IPS DF 6.9 (cell line): ENCODE measurements around the gene SDK1.

ENCODE experiments used
- DNase-seq: peaks from one replicate; pipeline ENCODE4 v3.0.0-alpha.2; 2013; ENCODE audit warnings: low read depth, low spot score
- H3K27ac ChIP-seq: one replicate; pipeline ENCODE4 v1.5.1; 2013; ENCODE audit warnings: low read length, control low read depth
- H3K27me3 ChIP-seq: 2 replicates; pipeline ENCODE4 v1.6.1; 2013; ENCODE audit warnings: mild to moderate bottlenecking, low read length; ENCODE audit not compliant: control insufficient read depth, insufficient read depth
- H3K36me3 ChIP-seq: 2 replicates; pipeline ENCODE4 v1.6.1; 2013; ENCODE audit warnings: low read length; ENCODE audit not compliant: control insufficient read depth, insufficient read depth
- H3K4me1 ChIP-seq: 2 replicates; pipeline ENCODE4 v1.6.1; 2013; ENCODE audit warnings: low read length; ENCODE audit not compliant: control insufficient read depth, insufficient read depth
- H3K4me3 ChIP-seq: 2 replicates; pipeline ENCODE4 v1.5.1; 2013; ENCODE audit warnings: mild to moderate bottlenecking, low read length
- H3K9me3 ChIP-seq: 2 replicates; pipeline ENCODE4 v1.6.1; 2013; ENCODE audit warnings: low read length, inconsistent platforms; ENCODE audit not compliant: control insufficient read depth, insufficient read depth
- WGBS: extraction: QIAGEN DNeasy Blood & Tissue Kit; methylation state at CpG from one replicate; pipeline ENCODE4 v1.1.7; 2013; ENCODE audit warnings: mixed read lengths, missing lambda C conversion rate; ENCODE audit not compliant: insufficient read length, insufficient coverage; 5-methylcytosine and 5-hydroxymethylcytosine counted together

Gene SDK1

DNA sequence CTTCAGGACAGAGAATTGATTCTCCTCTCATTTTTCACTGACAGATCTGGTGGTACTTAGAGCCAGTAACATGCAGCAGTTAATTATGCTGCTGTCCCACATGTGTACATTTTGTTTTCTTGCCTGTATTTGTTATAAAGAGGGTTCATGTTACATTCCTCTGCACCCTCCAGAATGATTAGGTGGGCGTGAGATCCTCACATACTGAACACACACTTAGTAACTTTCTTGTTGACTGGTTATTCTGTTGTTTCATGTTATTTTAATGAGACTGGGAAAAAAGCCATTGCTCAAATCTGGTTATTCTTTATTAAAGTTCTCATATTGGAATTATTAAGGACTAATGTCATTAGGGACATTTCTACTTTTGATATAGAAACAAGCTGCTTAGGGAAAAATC is 409.1 kb downstream of the SDK1 start:
- no peak for DNase-seq
- Histone ChIP-seq H3K27me3 (no peaks in the 10 kb centered on the region), H3K4me1 (no peaks in the 10 kb centered on the region), H3K4me3 (no peak overlapping the region), H3K36me3 (no peaks in the 10 kb centered on the region), H3K27ac (no peak overlapping the region), H3K9me3 (no peaks in the 10 kb centered on the region)
- WGBS: no CpG with 5 or more reads among the region's 1 CpG

- Histone ChIP-seq H3K27me3 (no peaks in the 10 kb centered on the region), H3K9me3 (no peaks in the 10 kb centered on the region), H3K4me1 (no peaks in the 10 kb centered on the region), H3K4me3 (no peak overlapping the region), H3K27ac (no peak overlapping the region), H3K36me3 (no peaks in the 10 kb centered on the region)
- DNase-seq: no peak
- WGBS: no CpG with 5 or more reads among the region's 5 CpGs
Measured at GRCh38 chr7:3710531-3710930, 409.5 kb downstream of the SDK1 start.

DNA sequence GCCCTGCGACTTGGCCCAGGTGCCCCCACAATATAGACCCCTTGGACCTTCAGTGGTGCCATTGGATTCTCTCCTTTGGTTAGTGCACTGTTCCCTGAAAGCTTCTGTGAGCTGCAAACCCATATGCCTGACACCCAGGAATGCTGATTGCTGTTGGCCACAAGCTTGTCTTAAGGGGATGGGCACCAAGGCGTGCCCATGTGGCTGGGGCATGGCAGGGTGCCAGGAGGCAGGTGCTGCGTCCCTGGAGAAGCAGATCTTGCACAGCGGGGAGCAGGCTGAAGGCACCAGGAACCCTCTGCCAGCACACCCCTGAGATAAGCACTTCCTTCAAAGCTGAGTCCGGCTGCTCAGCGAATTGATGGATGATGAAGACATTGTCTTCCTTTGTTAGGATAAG is 411.8 kb downstream of the SDK1 start:
- H3K4me1 ChIP-seq: no peaks in the 10 kb centered on the region
- WGBS: no CpG with 5 or more reads among the region's 6 CpGs
- H3K27me3 ChIP-seq: no peaks in the 10 kb centered on the region
- no peaks in the 10 kb centered on the region for H3K36me3 ChIP-seq
- DNase-seq: no peak
- H3K27ac ChIP-seq: no peak overlapping the region
- H3K4me3 ChIP-seq: no peak overlapping the region
- no peaks in the 10 kb centered on the region for H3K9me3 ChIP-seq

GRCh38 chr7:3721422-3721821 is 420.4 kb downstream of the SDK1 start:
- Histone ChIP-seq H3K27ac (no peak overlapping the region), H3K4me3 (no peak overlapping the region), H3K27me3 (no peaks in the 10 kb centered on the region), H3K36me3 (no peaks in the 10 kb centered on the region), H3K4me1 (peaks cover 5% of the 10 kb centered on the region; the same call in 1 of the 2 replicates), H3K9me3 (no peaks in the 10 kb centered on the region; the same call in 1 of the 2 replicates)
- WGBS: no CpG with 5 or more reads among the region's 3 CpGs
- no peak for DNase-seq

GRCh38 chr7:3722396-3722922 is 421.4 kb downstream of the SDK1 start:
- peaks cover 5% of the 10 kb centered on the region; the same call in 1 of the 2 replicates for H3K4me1 ChIP-seq
- H3K4me3 ChIP-seq: no peak overlapping the region
- no CpG with 5 or more reads among the region's 13 CpGs for WGBS
- no peaks in the 10 kb centered on the region; the same call in 1 of the 2 replicates for H3K9me3 ChIP-seq
- H3K36me3 ChIP-seq: no peaks in the 10 kb centered on the region
- H3K27ac ChIP-seq: no peak overlapping the region
- DNase-seq: peak; percentile 79
- no peaks in the 10 kb centered on the region for H3K27me3 ChIP-seq

DNA sequence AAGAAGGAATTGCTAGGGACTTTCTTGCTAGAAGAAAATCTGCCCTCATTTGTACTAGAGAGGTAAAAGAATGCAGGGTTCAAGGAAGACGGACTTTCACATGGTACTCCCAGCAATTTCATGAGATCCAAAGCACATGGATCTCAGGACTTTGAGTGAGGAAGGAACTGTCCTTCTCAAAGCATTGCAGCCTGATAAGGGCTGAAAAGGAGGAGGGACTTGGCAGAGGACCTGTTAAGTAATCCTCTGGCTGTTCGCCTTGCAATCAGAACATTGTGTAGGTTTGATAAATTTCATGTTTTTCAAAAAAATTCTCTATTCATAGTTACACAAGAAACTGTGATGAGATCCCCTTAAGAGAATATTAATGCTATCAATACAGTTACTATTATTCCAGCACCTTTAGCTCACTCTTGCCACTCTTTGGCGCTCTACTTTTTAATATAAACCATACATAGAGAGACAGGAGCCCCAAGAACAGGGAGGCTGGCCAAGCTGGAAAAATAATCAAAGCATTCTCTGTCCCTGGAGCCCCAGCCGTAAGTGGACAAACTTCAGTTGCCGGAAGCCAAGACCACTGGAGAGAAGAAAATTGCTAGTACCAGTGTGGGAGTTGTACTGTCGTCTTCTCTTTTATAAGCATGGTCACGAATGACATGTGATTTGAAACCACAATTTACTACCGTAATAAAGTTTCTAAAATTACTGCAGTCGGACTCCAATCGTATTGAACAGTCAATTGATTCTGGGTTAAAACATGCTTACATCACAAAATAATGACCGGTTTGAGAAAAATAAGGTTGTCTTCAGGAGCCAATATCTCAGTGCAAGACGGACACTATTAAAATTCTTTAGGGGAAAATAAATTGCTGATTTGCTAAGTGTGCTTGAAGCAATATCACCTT is 424.4 kb downstream of the SDK1 start:
- no peak overlapping the region for H3K27ac ChIP-seq
- no peak overlapping the region for H3K4me3 ChIP-seq
- H3K9me3 ChIP-seq: no peaks in the 10 kb centered on the region; the same call in 1 of the 2 replicates
- WGBS: no CpG with 5 or more reads among the region's 12 CpGs
- H3K4me1 ChIP-seq: peaks cover 5% of the 10 kb centered on the region; the same call in 1 of the 2 replicates
- DNase-seq: no peak
- no peaks in the 10 kb centered on the region for H3K27me3 ChIP-seq
- no peaks in the 10 kb centered on the region for H3K36me3 ChIP-seq

DNA sequence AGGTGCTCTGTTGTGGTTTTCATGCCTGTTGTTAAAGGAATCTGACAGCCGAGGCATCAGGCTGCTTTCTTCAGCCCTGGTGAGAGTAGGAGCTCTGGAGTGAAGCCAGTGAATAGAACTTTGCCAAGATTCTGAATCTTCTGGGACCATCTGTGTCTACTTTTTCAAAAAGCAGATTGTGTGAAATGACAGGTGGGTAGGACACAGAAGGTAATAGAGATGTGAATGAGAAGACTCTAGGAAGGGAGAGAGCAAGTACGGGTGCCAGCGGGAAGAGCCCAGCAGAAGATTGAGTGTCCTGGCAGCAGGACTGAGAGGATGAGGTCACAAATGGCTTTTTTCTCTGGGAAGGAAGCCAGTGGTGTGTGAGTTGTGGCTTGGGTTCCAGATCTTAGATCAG is 429.2 kb downstream of the SDK1 start:
- H3K27me3 ChIP-seq: no peaks in the 10 kb centered on the region
- DNase-seq: no peak
- no peaks in the 10 kb centered on the region for H3K4me1 ChIP-seq
- H3K36me3 ChIP-seq: no peaks in the 10 kb centered on the region
- no CpG with 5 or more reads among the region's 3 CpGs for WGBS
- no peak overlapping the region for H3K4me3 ChIP-seq
- no peak overlapping the region for H3K27ac ChIP-seq
- no peaks in the 10 kb centered on the region for H3K9me3 ChIP-seq

- H3K27ac ChIP-seq: no peak overlapping the region
- H3K4me3 ChIP-seq: no peak overlapping the region
- no peaks in the 10 kb centered on the region for H3K27me3 ChIP-seq
- H3K4me1 ChIP-seq: no peaks in the 10 kb centered on the region
- WGBS: no CpG with 5 or more reads among the region's 9 CpGs
- no peaks in the 10 kb centered on the region for H3K36me3 ChIP-seq
- no peaks in the 10 kb centered on the region for H3K9me3 ChIP-seq
- no peak for DNase-seq
Measured at GRCh38 chr7:3732395-3733005, 431.4 kb downstream of the SDK1 start.

DNA sequence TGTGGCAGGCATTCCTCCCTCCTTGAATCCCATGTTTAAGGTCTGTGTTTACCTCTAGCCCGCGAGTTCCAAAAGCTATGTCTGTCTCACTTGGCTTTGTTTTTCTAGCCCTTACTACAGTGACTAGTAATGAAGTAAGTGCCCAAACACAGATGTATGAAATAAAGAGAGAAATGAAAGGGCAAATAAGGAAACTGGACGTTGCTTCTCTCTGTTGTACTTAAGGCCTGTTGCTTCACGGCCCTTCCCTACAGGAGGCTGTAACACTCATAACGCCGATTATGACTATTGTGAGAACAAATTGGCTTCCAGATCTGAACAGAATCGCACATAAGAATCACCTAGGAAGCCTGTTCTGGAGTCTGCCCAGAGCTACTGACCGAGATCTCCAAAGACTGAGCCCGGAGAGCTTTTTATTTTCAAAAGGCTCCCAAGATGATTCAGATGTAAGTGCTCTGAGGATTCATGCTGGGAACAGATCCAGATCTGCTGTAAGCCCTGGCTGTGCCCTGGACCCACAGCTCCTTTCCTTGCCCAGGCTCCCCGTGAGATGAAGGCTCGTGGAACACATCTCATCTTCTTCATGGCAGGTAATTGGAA is 432.6 kb downstream of the SDK1 start:
- H3K27me3 ChIP-seq: no peaks in the 10 kb centered on the region
- no peak overlapping the region for H3K4me3 ChIP-seq
- no peak overlapping the region for H3K27ac ChIP-seq
- WGBS: no CpG with 5 or more reads among the region's 11 CpGs
- no peaks in the 10 kb centered on the region for H3K9me3 ChIP-seq
- no peaks in the 10 kb centered on the region for H3K4me1 ChIP-seq
- no peaks in the 10 kb centered on the region for H3K36me3 ChIP-seq
- no peak for DNase-seq

DNA sequence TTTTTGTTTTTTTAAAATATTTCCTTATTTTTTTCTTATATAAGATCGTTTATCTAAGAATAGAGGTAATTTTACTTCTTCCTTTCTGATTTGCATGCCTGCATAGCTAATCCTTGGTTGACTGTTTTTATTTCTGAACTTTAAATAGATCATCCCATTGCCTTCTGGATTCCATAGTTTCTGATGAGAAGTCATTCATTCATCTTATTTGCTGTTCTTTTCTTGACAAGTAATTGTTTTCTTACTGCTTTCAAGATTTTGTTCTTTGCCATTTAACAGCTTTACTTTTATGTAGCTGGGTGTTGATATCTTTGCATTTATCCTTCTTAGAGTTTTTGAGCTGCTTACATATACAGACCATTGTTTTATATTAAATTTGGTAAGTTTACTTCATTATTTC is 437.9 kb downstream of the SDK1 start:
- no peak for DNase-seq
- Histone ChIP-seq H3K27me3 (no peaks in the 10 kb centered on the region), H3K4me1 (no peaks in the 10 kb centered on the region), H3K36me3 (no peaks in the 10 kb centered on the region), H3K9me3 (no peaks in the 10 kb centered on the region), H3K27ac (no peak overlapping the region), H3K4me3 (no peak overlapping the region)
- no CpG with 5 or more reads among the region's 1 CpG for WGBS
